DMS153 treated with DMSO at 0.1 percent for 48 hours (cell line): Measurements from ENCODE around the gene PDS5A.
"Not testable (repeated sequence)": the region's sequence is repeated elsewhere in the genome, so short reads cannot be mapped to it uniquely, and the experiment has no call there.

Experiments used
- DNase-seq: peaks from one replicate; lab custom pipeline; 2025; ENCODE audit not compliant: unreplicated experiment; lab: John Stamatoyannopoulos, UW

Gene PDS5A

GRCh38 chr4:39908284-39908683 lies 69.4 kb downstream of the PDS5A start:
- DNase-seq: no peak

- no peak for DNase-seq
Measured at GRCh38 chr4:39905656-39906055, 72.1 kb downstream of the PDS5A start.

- DNase-seq: not testable (repeated sequence)
Measured at GRCh38 chr4:39905019-39905418, 72.7 kb downstream of the PDS5A start.

GRCh38 chr4:39900966-39901365 lies 76.7 kb downstream of the PDS5A start:
- no peak for DNase-seq

GRCh38 chr4:39899291-39899690 lies 78.4 kb downstream of the PDS5A start:
- DNase-seq: no peak

GRCh38 chr4:39898015-39898414 lies 79.7 kb downstream of the PDS5A start:
- DNase-seq: no peak

- DNase-seq: no peak
Measured at GRCh38 chr4:39893693-39894072, 84.0 kb downstream of the PDS5A start.

- no peak for DNase-seq
Measured at GRCh38 chr4:39892988-39893692, 84.6 kb downstream of the PDS5A start.

- DNase-seq: no peak
Measured at GRCh38 chr4:39889226-39889625, 88.5 kb downstream of the PDS5A start.

- DNase-seq: no peak
Measured at GRCh38 chr4:39888541-39888940, 89.2 kb downstream of the PDS5A start.

- no peak for DNase-seq
Measured at GRCh38 chr4:39883646-39884045, 94.1 kb downstream of the PDS5A start.

- no peak for DNase-seq
Measured at GRCh38 chr4:39881789-39882188, 95.9 kb downstream of the PDS5A start.

GRCh38 chr4:39877971-39878370 lies 99.7 kb downstream of the PDS5A start:
- DNase-seq: no peak

GRCh38 chr4:39873823-39874222 lies 103.9 kb downstream of the PDS5A start:
- DNase-seq: no peak

- DNase-seq: no peak
Measured at GRCh38 chr4:39865280-39865679, 112.4 kb downstream of the PDS5A start.

- DNase-seq: no peak
Measured at GRCh38 chr4:39864391-39864790, 113.3 kb downstream of the PDS5A start.

GRCh38 chr4:39860804-39861203 lies 116.9 kb downstream of the PDS5A start:
- DNase-seq: no peak

- no peak for DNase-seq
Measured at GRCh38 chr4:39855909-39856512, 121.7 kb downstream of the PDS5A start.

GRCh38 chr4:39852636-39853035 lies 125.1 kb downstream of the PDS5A start:
- no peak for DNase-seq

- DNase-seq: no peak
Measured at GRCh38 chr4:39850727-39851126, 127.0 kb downstream of the PDS5A start.

- no peak for DNase-seq
Measured at GRCh38 chr4:39846705-39847104, 131.0 kb downstream of the PDS5A start.

GRCh38 chr4:39846120-39846519 lies 131.6 kb downstream of the PDS5A start:
- no peak for DNase-seq

GRCh38 chr4:39841894-39842293 lies 135.8 kb downstream of the PDS5A start:
- no peak for DNase-seq
